GM19351 (cell line): ENCODE data around the gene STOM.
A peak's percentile ranks its signal among the peaks of the same experiment; 100 is the strongest.

Source experiments
- ATAC-seq: cut with Tn5 transposase; IDR thresholded peaks from one replicate; pipeline ENCODE4 v1.9.1; 2021; ENCODE audit warnings: mild to moderate bottlenecking, moderate library complexity; ENCODE audit not compliant: unreplicated experiment

STOM gene

GRCh38 chr9:121350993-121351561, 19.0 kb downstream of the STOM start:
- no peak for ATAC-seq

GRCh38 chr9:121350036-121350435, 20.0 kb downstream of the STOM start:
- no peak for ATAC-seq

- no peak for ATAC-seq
Measured at GRCh38 chr9:121349009-121349408, 21.0 kb downstream of the STOM start.

DNA sequence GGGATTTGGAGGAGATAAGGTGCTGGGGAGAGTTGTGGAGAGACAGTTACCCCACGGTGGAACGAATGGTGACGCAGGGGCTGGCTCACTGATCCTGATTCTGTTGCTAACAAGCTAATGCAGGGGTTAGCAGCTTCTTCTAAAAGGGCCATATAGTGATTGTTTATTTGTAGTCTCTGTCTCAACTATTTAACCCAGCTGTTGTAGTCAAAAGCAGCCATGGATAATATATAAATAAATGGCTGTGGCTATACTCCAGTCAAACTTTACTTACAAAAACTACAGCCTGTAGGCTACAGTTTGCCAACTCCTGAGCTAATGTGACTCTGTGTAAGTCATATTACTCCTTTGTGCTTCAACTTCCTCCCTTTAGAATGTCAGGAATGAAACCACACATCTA, 21.8 kb downstream of the STOM start:
- no peak for ATAC-seq

- ATAC-seq, result no peak
Measured at GRCh38 chr9:121345070-121345469, 25.0 kb downstream of the STOM start.

DNA sequence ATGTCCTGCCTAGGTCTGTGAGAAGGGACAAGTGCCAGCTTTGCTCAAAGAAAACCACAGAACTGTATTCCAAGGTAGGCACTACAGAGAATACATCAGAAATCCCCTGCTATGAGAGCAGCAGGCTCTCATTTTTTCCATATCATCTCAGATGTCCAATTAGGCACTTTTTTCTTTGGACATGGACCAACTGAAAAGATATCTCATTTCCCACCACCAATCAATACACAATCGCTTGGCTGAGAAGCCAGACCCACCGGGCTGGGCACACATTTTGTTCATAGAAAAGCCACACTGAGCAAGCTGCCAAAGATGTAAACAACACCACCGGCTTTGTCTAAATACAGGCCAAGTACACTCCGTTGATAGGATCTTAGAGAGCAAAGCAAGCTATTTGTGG, 25.9 kb downstream of the STOM start:
- no peak for ATAC-seq

DNA sequence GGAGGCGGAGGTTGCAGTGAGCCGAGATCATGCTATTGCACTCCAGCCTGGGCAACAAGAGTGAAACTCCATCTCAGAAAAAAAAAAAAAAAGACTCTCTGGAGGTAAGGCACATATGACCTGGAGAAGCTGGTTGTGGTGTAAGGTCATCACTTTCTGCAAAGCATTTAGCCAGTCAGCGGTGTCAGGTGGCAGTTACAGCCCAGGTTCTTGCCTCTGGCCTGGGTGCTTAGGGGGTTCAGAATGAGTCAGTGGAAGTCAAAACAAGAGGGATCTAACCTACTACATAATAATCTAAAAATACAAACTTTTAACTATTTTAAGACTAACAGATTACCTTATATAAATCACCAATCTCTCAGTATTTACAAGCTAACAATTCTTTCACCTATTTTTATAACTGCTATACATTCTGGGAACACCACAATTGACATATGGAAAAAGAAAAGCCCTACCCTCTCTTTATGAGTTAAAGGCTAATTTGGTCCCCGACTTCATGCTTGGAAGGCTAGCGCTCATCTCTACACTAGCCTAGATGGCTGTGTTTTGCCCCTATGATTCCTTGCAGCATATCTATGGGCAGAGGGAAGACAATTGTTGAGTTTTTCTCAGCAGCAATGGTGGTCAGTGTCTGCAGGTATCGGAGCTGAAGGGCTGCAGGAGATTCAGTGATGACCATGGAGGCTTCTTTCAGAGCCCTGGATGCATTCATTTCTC, 29.2 kb downstream of the STOM start:
- ATAC-seq, result peak; percentile 96

- ATAC-seq, result no peak
Measured at GRCh38 chr9:121339437-121339836, 30.6 kb downstream of the STOM start.

GRCh38 chr9:121336665-121337064, 33.4 kb downstream of the STOM start:
- no peak for ATAC-seq

DNA sequence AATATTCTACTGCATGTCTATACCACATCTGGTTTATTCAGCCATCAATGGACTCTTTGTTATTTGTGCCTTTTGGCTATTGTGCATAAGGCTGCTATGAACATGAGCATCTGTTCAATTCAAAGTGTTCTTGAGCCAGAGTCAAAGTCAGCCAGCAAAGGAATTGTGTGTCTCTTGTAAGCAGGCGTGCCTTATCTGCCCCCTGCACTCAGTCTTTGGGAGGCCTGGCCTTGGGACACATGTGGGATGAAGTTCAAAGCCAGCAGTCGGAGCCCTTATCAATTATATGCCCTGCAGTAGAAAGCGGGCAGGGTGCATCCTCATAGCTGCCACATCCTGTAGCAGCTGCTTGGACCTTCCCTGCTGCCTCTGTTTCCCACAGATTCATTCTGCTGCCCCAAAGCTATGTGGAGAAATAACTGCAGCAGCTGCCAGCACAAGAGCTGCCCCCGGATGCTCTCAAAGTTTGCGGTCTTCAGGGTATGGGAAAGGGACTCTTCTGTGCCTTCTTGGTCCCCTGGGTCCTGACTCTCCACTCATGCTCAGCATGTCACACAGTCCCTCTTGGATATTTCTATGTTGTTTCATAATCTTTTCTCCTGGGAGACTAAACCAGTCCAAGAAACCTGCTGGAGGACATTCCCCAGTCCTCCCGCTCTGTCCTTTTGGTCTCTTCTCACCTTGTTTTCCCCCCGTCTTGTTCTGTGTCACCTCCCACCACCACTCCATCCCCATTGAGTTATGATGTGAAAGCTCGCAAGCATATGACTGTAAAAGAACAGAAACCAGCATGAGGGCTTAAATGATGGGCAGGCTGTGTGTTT, 35.9 kb downstream of the STOM start:
- no peak for ATAC-seq

GRCh38 chr9:121331992-121332685, 37.9 kb downstream of the STOM start:
- ATAC-seq, result no peak

DNA sequence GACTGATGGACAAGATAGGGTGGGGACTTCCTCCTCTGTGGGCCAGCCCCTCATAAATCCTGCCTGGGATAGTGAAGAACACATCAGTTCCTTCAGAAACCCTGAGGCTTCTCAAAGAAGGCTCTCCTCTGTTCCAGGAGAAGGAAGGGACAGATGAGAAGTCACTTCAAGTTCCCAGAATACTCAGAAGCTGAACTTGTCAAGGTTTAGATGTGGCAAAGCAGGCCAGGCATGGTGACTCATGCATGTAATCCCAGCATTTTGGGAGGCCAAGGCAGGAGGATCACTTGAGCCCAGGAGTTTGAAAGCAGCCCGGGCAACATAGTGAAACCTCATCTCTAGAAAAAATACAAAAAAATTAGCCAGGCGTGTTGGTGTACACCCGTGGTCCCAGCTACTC, 38.5 kb downstream of the STOM start:
- ATAC-seq, result no peak

GRCh38 chr9:121328876-121329681, 41.0 kb downstream of the STOM start:
- ATAC-seq, result no peak

DNA sequence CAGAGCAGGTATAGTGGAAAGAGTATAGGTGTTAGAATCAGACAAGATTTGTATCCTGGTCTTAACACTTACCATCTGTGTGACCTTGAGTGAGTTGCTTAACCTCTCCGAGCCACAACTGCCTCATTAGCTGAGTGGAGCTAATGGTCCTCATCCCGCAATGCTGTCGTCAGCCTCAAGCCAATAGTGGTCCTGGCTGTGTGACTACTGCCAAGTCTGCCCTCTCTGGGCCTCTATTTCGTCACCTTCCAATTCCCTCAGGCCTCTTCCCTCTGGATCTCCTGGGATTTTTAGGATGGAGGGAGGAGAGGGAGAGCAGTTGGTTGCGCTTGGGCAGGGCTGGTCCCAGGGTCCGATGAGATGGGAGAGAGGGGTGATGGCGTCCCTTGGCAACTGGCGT, 41.6 kb downstream of the STOM start:
- ATAC-seq, result no peak

GRCh38 chr9:121326901-121327613, 43.0 kb downstream of the STOM start:
- no peak for ATAC-seq

DNA sequence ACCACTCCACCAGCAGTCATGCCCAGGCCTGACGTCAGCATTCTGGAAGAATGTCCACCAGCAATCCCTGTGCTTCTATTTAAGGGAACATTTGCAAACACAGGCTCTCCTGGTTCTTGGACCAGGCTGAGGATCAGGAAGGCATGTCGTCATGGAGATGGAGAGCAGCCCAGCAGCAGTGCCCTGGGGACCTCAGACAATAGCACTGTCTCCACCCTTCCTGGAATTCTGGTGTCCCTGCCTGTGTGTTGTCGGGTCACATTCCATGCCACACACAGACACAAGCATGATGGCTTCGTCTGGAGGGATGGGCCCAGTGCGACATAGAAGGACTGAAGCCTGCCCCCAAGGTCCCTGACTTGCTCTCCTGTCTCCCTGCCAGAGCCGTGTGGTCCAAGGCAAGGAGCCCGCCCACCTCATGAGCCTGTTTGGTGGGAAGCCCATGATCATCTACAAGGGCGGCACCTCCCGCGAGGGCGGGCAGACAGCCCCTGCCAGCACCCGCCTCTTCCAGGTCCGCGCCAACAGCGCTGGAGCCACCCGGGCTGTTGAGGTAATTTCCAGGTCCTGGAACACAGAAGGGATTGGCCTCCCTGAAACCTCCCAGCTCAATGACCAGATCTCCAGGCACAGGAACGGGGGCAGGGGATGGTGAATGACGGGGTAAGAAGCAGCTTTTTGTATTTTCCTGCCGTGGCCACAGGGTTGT, 43.8 kb downstream of the STOM start:
- no peak for ATAC-seq

DNA sequence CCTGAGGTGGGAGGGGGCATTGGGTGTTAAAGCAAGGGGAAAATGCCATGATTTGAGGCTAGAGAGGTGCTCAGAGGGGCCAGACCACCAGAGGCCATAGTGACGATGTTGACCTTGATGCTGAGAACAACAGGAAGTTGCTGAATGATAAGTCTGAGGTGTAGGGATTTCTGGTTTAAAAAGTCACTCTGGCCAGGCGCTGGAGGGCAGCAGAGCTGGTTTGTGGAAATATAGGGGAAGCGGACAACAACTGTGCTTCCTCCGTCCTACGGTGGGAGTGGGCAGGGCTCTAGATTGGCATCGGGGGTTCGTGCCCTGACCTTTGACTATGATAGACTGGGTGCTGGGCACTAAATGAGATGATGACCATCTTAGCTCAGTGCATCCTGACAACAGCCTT, 44.7 kb downstream of the STOM start:
- no peak for ATAC-seq

DNA sequence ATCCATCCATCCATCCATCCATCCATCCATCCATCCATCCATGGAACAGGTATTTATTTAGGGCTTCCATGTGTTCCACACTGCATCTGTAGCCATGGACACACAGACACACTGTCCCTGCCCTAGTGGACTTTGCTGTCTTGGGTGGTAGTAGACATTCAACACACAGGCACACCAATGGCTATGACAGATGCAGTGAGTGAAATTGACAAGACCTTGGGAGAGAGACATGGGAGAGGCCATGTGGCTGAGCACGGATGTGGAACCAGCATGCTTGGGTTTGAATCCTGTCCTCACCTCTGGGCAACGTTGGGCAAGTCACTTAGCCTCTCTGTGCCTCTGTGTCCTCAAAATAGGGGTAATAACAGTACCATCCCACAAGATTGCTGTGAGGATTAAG, 45.3 kb downstream of the STOM start:
- ATAC-seq, result no peak

GRCh38 chr9:121324316-121324715, 45.7 kb downstream of the STOM start:
- ATAC-seq, result no peak
